ENCODE data around the gene RASA3. TPM values are rescaled to one million over a fixed set of nuclear protein-coding genes. Genes with fewer than 3 reads are reported as not detected.
"Not testable (repeated sequence)": the region's sequence is repeated elsewhere in the genome, so short reads cannot be mapped to it uniquely, and the experiment has no call there.

The RASA3 gene
- total RNA-seq, 1 donor from 2014 or later = 17.3 TPM

DNA sequence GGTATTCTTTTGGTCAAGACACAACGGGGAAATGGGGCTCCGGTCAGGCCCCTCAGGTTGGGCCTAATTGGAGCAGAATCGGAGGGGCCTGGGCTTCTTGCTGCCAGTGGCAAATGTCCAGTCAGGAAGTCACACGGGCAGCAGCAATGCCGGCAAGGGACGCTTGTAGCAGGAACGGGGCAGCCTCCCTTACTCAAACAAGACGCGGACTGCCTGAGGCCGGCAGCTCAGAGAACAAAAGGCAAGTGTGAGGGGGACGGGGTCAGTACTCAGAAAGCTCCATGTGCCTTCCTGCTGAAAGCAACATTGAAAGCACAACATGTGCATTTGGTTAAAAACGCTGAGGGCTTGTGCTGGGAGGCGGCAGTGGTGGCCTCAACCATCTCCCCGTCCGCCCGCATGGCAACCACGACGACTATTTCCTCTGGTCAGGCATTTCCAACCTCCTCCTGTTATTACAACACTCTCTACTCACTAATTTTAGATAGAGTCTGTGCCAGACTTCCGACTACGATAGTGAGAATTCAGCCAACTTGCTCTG lies 20.5 kb upstream of the RASA3 start:
- no peaks in the 10 kb centered on the region for H3K36me3 ChIP-seq
- TF ChIP-seq, protein P1, sequence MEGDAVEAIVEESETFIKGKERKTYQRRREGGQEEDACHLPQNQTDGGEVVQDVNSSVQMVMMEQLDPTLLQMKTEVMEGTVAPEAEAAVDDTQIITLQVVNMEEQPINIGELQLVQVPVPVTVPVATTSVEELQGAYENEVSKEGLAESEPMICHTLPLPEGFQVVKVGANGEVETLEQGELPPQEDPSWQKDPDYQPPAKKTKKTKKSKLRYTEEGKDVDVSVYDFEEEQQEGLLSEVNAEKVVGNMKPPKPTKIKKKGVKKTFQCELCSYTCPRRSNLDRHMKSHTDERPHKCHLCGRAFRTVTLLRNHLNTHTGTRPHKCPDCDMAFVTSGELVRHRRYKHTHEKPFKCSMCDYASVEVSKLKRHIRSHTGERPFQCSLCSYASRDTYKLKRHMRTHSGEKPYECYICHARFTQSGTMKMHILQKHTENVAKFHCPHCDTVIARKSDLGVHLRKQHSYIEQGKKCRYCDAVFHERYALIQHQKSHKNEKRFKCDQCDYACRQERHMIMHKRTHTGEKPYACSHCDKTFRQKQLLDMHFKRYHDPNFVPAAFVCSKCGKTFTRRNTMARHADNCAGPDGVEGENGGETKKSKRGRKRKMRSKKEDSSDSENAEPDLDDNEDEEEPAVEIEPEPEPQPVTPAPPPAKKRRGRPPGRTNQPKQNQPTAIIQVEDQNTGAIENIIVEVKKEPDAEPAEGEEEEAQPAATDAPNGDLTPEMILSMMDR (IDR thresholded peaks at IDR 0.05) = no peak
- ATAC-seq (peak; percentile 22), DNase-seq (peak; percentile 59)
- no peaks in the 10 kb centered on the region for H3K9me3 ChIP-seq
- no peak overlapping the region for H3K4me3 ChIP-seq
- intact Hi-C loops (cut with DNase I) = no loop called here
- peaks cover 10% of the 10 kb centered on the region for H3K4me1 ChIP-seq
- H3K27me3 ChIP-seq = no peaks in the 10 kb centered on the region
- H3K27ac ChIP-seq = no peak overlapping the region

DNA sequence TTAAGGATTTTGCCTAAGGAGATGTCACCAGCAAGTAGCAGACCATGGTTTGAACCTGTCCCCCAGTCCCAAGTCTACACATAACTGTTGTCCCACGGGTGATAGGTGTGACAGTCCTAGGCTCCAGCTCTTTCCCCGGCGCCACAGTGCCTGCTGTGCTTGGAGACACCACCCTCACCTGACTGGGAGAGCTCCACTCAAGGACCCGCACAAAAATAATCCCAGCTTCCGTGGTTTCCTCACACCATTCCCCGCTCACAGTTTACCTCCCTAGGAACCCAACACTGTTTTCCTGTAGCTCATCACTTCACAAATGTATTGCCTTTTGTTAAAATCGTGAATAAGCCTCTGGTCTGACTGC lies 19.8 kb upstream of the RASA3 start:
- Histone ChIP-seq H3K9me3 (no peaks in the 10 kb centered on the region), H3K4me1 (peaks cover 10% of the 10 kb centered on the region), H3K36me3 (no peaks in the 10 kb centered on the region), H3K27me3 (no peaks in the 10 kb centered on the region), H3K27ac (no peak overlapping the region), H3K4me3 (no peak overlapping the region)
- DNase-seq (peak; percentile 32), ATAC-seq (no peak)
- intact Hi-C loops (cut with DNase I) = no loop called here
- TF ChIP-seq, protein P1 (IDR thresholded peaks at IDR 0.05) = no peak

- peak overlapping the region; percentile 17 for H3K27ac ChIP-seq
- no peaks in the 10 kb centered on the region for H3K27me3 ChIP-seq
- peaks cover 10% of the 10 kb centered on the region for H3K4me1 ChIP-seq
- TF ChIP-seq, protein P1 (IDR thresholded peaks at IDR 0.05) = peak; percentile 12
- no peaks in the 10 kb centered on the region for H3K9me3 ChIP-seq
- H3K36me3 ChIP-seq = no peaks in the 10 kb centered on the region
- no peak overlapping the region for H3K4me3 ChIP-seq
- DNase-seq = peak; percentile 87
- ATAC-seq = peak; percentile 85
- intact Hi-C loops (cut with DNase I) = no loop called here
Measured at GRCh38 chr13:114151565-114152284, 19.3 kb upstream of the RASA3 start.

DNA sequence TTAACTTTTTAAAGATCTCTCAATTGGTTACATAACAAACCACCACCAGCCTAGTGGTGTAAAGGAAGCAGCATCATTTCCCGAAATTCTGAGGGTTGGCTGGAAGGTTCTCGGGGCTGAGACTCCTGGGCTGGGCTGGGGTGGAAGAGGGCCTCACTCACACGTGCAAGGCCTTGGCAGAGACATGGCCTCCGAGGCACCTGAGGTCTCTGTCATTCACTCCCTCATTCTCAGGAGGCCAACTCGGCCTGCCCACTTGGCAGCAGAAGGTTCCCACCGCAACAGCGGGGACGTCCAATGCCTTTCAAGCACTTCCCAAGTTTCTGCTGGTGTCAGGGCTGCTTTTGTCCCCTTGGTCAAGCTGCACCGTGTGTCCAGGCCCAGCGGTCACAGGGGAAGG lies 18.6 kb upstream of the RASA3 start:
- Histone ChIP-seq H3K27ac (peak overlapping the region; percentile 17), H3K36me3 (no peaks in the 10 kb centered on the region), H3K27me3 (no peaks in the 10 kb centered on the region), H3K4me3 (no peak overlapping the region), H3K4me1 (peaks cover 10% of the 10 kb centered on the region), H3K9me3 (no peaks in the 10 kb centered on the region)
- intact Hi-C loops (cut with DNase I) = no loop called here
- DNase-seq = no peak
- ATAC-seq = peak; percentile 30
- TF ChIP-seq, protein P1 (IDR thresholded peaks at IDR 0.05) = no peak

DNA sequence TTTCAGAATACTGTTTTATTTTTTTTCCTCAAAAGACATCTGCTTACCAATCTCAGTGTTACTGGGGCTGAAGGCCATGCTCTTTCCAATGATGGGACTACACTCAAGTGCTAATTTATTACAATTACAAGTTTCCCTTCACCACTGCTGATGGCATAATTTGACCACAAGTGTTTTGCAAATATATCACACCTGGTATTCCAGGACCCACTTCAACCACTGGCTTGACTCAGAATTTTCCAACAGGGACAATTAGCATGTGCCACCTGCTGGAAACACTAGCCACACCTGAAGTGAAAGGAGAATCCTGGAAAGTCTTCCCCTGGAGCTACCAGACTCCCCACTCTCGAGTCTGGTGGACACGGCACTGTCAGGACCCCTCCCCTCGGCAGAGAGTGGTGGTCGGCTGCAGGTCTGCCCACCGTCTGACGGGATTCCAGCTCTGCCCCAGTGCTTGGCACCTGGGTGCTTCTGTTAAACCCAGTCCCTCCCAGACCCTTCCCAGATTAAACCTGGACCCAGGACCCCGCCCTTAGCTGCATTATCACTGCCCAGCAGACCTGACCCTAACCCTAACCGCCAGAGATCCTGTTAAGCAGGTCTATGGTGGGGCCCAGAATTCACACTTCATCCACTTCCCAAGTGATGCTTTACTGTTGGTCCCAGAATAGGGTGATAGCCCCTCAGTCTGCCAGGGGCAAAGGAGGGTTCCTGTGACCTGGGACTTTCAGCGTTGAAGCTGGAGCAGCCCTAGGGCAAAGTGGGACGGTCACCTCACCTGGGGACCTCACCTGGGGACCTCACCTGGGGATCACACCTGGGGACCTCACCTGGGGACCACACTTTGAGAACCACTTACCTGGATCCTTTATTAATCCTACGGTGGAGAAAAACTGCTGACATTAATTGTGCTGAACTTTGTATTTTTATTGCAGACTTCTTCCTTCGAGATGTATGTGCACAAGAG lies 17.6 kb upstream of the RASA3 start:
- ATAC-seq = no peak
- Histone ChIP-seq H3K4me1 (peaks cover 10% of the 10 kb centered on the region), H3K9me3 (no peaks in the 10 kb centered on the region), H3K27me3 (no peaks in the 10 kb centered on the region), H3K36me3 (no peaks in the 10 kb centered on the region), H3K4me3 (no peak overlapping the region), H3K27ac (no peak overlapping the region)
- intact Hi-C loops (cut with DNase I) = no loop called here
- TF ChIP-seq, protein P1 (IDR thresholded peaks at IDR 0.05) = no peak
- no peak for DNase-seq

GRCh38 chr13:114148886-114149285 lies 16.5 kb upstream of the RASA3 start:
- H3K27me3 ChIP-seq; ATAC-seq; intact Hi-C loops (cut with DNase I); H3K36me3 ChIP-seq; H3K4me3 ChIP-seq; H3K9me3 ChIP-seq; H3K27ac ChIP-seq: not testable (repeated sequence)
- H3K4me1 ChIP-seq = peaks cover 10% of the 10 kb centered on the region
- peak; percentile 23 for DNase-seq

All from upper lobe of right lung (tissue), 1 donor.